Stimulated activated CD8-positive, alpha-beta memory T cell treated with anti-CD3 and anti-CD28 coated beads, Interleukin-12 subunit alpha, Interleukin-12 subunit beta, amount 100 ng/mL, for 24 hours (primary cell): ENCODE results near the gene ARL11.
"Not testable (repeated sequence)": the region's sequence is repeated elsewhere in the genome, so short reads cannot be mapped to it uniquely, and the experiment has no call there.

ENCODE experiments used
- DNase-seq: peaks from one replicate; pipeline ENCODE4 v3.0.0-alpha.2; 2020; ENCODE audit errors: extremely low read depth

ARL11 gene

GRCh38 chr13:49627831-49628652, at the start of gene ARL11:
Gene ARL11 (plus strand): TSS chr13:49628507. CDS start chr13:49630448, 1,941 bp downstream.
- DNase-seq: peak; percentile 9

- DNase-seq: no peak
Measured at GRCh38 chr13:49579501-49579900, 48.8 kb upstream of the ARL11 start.

GRCh38 chr13:49580980-49581680, 47.2 kb upstream of the ARL11 start:
- DNase-seq: no peak

GRCh38 chr13:49584771-49585182, 43.5 kb upstream of the ARL11 start:
- DNase-seq: no peak

- peak; percentile 45 for DNase-seq
Measured at GRCh38 chr13:49585220-49586157, 42.8 kb upstream of the ARL11 start, which contains the start of gene RCBTB1. Gene RCBTB1 (minus strand): TSS chr13:49585558. CDS start chr13:49567279, 18,279 bp downstream.

- no peak for DNase-seq
Measured at GRCh38 chr13:49586717-49587116, 41.6 kb upstream of the ARL11 start.

GRCh38 chr13:49587311-49587847, 40.9 kb upstream of the ARL11 start:
- DNase-seq: no peak

GRCh38 chr13:49590714-49591113, 37.6 kb upstream of the ARL11 start:
- DNase-seq: not testable (repeated sequence)

- not testable (repeated sequence) for DNase-seq
Measured at GRCh38 chr13:49593876-49594275, 34.4 kb upstream of the ARL11 start.

- no peak for DNase-seq
Measured at GRCh38 chr13:49594576-49594975, 33.7 kb upstream of the ARL11 start.

- DNase-seq: no peak
Measured at GRCh38 chr13:49596221-49596620, 32.1 kb upstream of the ARL11 start.

- no peak for DNase-seq
Measured at GRCh38 chr13:49597043-49597641, 31.2 kb upstream of the ARL11 start.

- DNase-seq: no peak
Measured at GRCh38 chr13:49602005-49602404, 26.3 kb upstream of the ARL11 start.

- DNase-seq: not testable (repeated sequence)
Measured at GRCh38 chr13:49602615-49603014, 25.7 kb upstream of the ARL11 start.

GRCh38 chr13:49604570-49604969, 23.7 kb upstream of the ARL11 start:
- DNase-seq: no peak

GRCh38 chr13:49606747-49607648, 21.3 kb upstream of the ARL11 start:
- DNase-seq: peak; percentile 46

GRCh38 chr13:49607761-49608160, 20.5 kb upstream of the ARL11 start:
- DNase-seq: no peak

- no peak for DNase-seq
Measured at GRCh38 chr13:49608651-49609331, 19.5 kb upstream of the ARL11 start.

GRCh38 chr13:49610176-49610575, 18.1 kb upstream of the ARL11 start:
- no peak for DNase-seq
